Measurements from ENCODE around the gene FZD8. TPM values are rescaled to one million over a fixed set of nuclear protein-coding genes. Genes with fewer than 3 reads are reported as not detected.

The FZD8 gene
- total RNA-seq, 4 donors from 2014 or later, result 9.2 to 16.5 (median 10.4) TPM

DNA sequence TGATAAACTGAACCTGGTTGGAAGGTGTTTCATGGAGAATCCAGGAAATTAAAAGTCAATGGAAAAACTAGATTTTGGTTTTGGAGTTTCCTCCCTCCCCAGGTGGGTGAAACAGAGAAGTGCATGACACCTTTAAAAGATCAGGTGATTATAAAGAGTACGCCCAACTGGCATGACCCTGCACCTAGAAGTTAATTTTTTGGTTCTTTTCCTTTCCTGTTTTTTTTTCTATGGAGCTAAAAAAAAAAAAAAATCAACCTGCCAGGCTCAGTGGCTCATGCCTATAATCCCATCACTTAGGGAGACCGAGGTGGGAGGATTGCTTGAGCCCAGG lies 29.0 kb downstream of the FZD8 start:
- no peak overlapping the region for H3K4me3 ChIP-seq
- TF ChIP-seq, protein P1, sequence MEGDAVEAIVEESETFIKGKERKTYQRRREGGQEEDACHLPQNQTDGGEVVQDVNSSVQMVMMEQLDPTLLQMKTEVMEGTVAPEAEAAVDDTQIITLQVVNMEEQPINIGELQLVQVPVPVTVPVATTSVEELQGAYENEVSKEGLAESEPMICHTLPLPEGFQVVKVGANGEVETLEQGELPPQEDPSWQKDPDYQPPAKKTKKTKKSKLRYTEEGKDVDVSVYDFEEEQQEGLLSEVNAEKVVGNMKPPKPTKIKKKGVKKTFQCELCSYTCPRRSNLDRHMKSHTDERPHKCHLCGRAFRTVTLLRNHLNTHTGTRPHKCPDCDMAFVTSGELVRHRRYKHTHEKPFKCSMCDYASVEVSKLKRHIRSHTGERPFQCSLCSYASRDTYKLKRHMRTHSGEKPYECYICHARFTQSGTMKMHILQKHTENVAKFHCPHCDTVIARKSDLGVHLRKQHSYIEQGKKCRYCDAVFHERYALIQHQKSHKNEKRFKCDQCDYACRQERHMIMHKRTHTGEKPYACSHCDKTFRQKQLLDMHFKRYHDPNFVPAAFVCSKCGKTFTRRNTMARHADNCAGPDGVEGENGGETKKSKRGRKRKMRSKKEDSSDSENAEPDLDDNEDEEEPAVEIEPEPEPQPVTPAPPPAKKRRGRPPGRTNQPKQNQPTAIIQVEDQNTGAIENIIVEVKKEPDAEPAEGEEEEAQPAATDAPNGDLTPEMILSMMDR (IDR thresholded peaks at IDR 0.05), result no peak
- TF ChIP-seq POLR2A (IDR thresholded peaks at IDR 0.05) (no peak), EP300 (IDR thresholded peaks at IDR 0.05) (no peak)
- DNase-seq (ENCODE audit: low spot score in 2 of 2), result no peak
- no peaks in the 10 kb centered on the region for H3K36me3 ChIP-seq
- H3K27me3 ChIP-seq, result peaks cover 0 to 22% of the 10 kb centered on the region in 2 donors
- H3K9me3 ChIP-seq, result no peaks in the 10 kb centered on the region
- no peak overlapping the region for H3K27ac ChIP-seq
- H3K4me1 ChIP-seq, result peaks cover 0 to 5% (median 4%) of the 10 kb centered on the region in 4 donors
- WGBS, 2 donors, result 79 to 91% methylated on average over 2 of the region's 2 CpGs

DNA sequence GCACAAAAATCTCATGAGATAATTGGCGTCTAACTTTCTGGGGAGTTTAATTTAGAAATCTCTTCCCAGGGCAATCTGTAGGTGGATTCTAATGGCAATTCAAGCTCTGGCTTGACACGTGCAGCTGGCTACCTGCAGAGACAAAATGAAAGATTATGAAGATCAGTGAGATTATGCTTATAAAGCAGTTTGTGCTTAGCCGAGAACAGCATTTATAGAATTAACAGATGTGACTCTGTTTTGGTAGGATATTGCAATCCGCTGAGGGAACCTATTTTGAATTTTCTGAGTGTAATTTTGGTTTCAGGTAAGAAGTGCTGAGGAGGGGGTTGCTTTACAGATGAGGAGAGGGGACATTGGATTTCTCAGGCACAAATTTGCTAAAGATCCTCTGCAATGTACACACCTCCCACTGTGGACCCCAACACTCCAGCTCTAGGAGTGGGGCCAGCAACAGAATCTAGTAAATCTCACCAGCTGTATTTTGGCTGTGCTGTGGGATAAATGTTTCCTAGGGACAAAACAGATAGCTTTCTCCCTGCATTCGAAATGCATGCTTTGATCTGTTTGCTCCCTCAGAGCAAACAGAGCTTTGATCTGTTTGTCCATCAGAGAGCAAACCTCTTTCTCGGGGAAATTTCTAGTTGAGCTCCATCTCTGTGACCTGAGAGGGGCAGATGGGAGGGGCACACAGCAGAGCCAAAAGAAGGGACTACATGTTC lies 29.6 kb downstream of the FZD8 start:
- H3K4me1 ChIP-seq, result peaks cover 0 to 10% (median 7%) of the 10 kb centered on the region in 4 donors
- DNase-seq (ENCODE audit: low spot score in 2 of 2), result no peak
- H3K9me3 ChIP-seq, result no peaks in the 10 kb centered on the region
- TF ChIP-seq, protein P1 (IDR thresholded peaks at IDR 0.05), result no peak
- TF ChIP-seq EP300 (IDR thresholded peaks at IDR 0.05) (no peak), POLR2A (IDR thresholded peaks at IDR 0.05) (no peak)
- 66 to 67% methylated on average over 6 of the region's 6 CpGs for WGBS, 2 donors
- no peak overlapping the region for H3K4me3 ChIP-seq
- H3K27me3 ChIP-seq, result peaks cover 0 to 25% of the 10 kb centered on the region in 2 donors
- H3K27ac ChIP-seq, result no peak overlapping the region
- no peaks in the 10 kb centered on the region for H3K36me3 ChIP-seq

DNA sequence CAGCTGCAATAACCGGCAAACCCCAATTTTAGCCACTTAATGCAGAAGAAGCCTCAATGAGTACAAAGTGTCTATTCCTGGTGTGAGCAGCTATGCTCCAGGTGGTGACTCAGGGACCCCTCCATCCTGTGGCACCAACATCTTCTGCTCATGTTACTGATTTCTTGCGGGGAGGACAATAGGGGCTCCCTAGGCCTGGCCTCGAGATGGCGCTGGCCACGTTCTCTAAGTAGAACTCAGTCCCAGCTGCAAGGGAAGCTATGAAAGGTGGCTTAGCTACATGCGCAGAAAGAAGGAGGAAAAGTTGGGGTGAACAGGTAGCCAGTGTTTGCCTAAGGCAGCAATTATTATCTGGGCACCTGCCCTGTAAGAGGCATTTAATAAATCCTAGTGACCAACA lies 30.3 kb downstream of the FZD8 start:
- no peaks in the 10 kb centered on the region for H3K9me3 ChIP-seq
- 77 to 81% methylated on average over 6 of the region's 6 CpGs for WGBS, 2 donors
- peaks cover 0 to 25% of the 10 kb centered on the region in 2 donors for H3K27me3 ChIP-seq
- TF ChIP-seq EP300 (IDR thresholded peaks at IDR 0.05) (no peak), POLR2A (IDR thresholded peaks at IDR 0.05) (no peak)
- TF ChIP-seq, protein P1 (IDR thresholded peaks at IDR 0.05), result no peak
- H3K27ac ChIP-seq, result no peak overlapping the region
- H3K36me3 ChIP-seq, result no peaks in the 10 kb centered on the region
- no peak for DNase-seq (ENCODE audit: low spot score in 2 of 2)
- H3K4me3 ChIP-seq, result no peak overlapping the region
- H3K4me1 ChIP-seq, result peaks cover 0 to 18% (median 9%) of the 10 kb centered on the region in 4 donors

DNA sequence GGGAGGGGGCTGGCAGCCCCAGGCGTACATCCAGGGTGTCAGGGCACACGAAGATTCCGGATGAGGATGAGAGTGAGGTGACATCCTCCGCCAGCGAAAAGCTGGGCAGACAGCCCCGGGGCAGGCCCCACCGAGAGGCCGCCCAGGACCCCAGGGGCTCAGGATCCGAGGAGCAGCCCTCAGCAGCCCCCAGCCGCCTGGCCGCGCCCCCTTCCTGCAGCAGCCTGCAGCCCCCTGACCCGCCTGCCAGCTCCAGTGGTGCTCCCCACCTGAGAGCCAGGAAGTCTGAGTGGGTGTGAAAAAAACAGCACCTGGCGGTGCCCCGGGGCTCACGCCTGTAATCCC lies 33.8 kb downstream of the FZD8 start:
- no peaks in the 10 kb centered on the region for H3K9me3 ChIP-seq
- no peak for DNase-seq (ENCODE audit: low spot score in 2 of 2)
- 74 to 75% methylated on average over 16 of the region's 16 CpGs for WGBS, 2 donors
- peaks cover 0 to 25% of the 10 kb centered on the region in 2 donors for H3K27me3 ChIP-seq
- TF ChIP-seq EP300 (IDR thresholded peaks at IDR 0.05) (no peak), POLR2A (IDR thresholded peaks at IDR 0.05) (no peak)
- TF ChIP-seq, protein P1 (IDR thresholded peaks at IDR 0.05), result no peak
- H3K4me1 ChIP-seq, result peaks cover 0 to 23% (median 9%) of the 10 kb centered on the region in 4 donors
- peak overlapping the region; percentile 13 to 51 (median 48) for H3K4me3 ChIP-seq
- H3K27ac ChIP-seq, result no peak overlapping the region
- H3K36me3 ChIP-seq, result no peaks in the 10 kb centered on the region

DNA sequence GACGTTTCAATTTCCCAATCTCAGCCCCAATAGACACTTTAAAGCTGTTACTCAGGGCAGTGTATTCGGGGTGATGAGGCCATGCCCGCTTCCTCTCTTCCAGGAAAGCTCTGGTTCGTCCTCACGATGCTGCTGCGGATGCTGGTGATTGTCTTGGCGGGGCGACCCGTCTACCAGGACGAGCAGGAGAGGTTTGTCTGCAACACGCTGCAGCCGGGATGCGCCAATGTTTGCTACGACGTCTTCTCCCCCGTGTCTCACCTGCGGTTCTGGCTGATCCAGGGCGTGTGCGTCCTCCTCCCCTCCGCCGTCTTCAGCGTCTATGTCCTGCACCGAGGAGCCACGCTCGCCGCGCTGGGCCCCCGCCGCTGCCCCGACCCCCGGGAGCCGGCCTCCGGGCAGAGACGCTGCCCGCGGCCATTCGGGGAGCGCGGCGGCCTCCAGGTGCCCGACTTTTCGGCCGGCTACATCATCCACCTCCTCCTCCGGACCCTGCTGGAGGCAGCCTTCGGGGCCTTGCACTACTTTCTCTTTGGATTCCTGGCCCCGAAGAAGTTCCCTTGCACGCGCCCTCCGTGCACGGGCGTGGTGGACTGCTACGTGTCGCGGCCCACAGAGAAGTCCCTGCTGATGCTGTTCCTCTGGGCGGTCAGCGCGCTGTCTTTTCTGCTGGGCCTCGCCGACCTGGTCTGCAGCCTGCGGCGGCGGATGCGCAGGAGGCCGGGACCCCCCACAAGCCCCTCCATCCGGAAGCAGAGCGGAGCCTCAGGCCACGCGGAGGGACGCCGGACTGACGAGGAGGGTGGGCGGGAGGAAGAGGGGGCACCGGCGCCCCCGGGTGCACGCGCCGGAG lies 34.4 kb downstream of the FZD8 start:
- no peak for DNase-seq (ENCODE audit: low spot score in 2 of 2)
- Histone ChIP-seq H3K36me3 (no peaks in the 10 kb centered on the region), H3K27me3 (peaks cover 0 to 25% of the 10 kb centered on the region in 2 donors), H3K4me1 (peaks cover 0 to 23% (median 9%) of the 10 kb centered on the region in 4 donors), H3K4me3 (peak overlapping the region; percentile 13 to 51 (median 48)), H3K9me3 (no peaks in the 10 kb centered on the region), H3K27ac (no peak overlapping the region)
- no peak for TF ChIP-seq EP300 (IDR thresholded peaks at IDR 0.05)
- TF ChIP-seq POLR2A (IDR thresholded peaks at IDR 0.05), result no peak
- TF ChIP-seq, protein P1 (IDR thresholded peaks at IDR 0.05), result no peak
- WGBS, 2 donors, result 8 to 16% methylated on average over 55 to 70 of the region's 78 CpGs
